ENCODE measurements around the gene REXO1.

The REXO1 gene

GRCh38 chr19:1855040-1855827, 7.0 kb upstream of the REXO1 start:
- DNase-seq (ENCODE audit: low spot score): peak; percentile 94
- peak overlapping the region; percentile 98 for H3K27ac ChIP-seq
- ChIA-PET CTCF (no interaction called here), POLR2A (ENCODE audit: low non-redundant PET) (no interaction called here)
- 0 out of 2 replicates have a peak, but pooled peaks have one; percentile 5 for TF ChIP-seq CTCF (conservative IDR thresholded peaks at IDR 0.05; ENCODE audit: low read depth)

- H3K27ac ChIP-seq: peak overlapping the region; percentile 98
- POLR2A ChIA-PET (ENCODE audit: low non-redundant PET): no interaction called here
- no peak for DNase-seq (ENCODE audit: low spot score)
- CTCF ChIA-PET: no interaction called here
- no peak for TF ChIP-seq CTCF (conservative IDR thresholded peaks at IDR 0.05; ENCODE audit: low read depth)
Observed at GRCh38 chr19:1854542-1855039, 6.3 kb upstream of the REXO1 start.

- ChIA-PET POLR2A (ENCODE audit: low non-redundant PET) (no interaction called here), CTCF (interaction anchor here (0.6 kb wide), 1 partner anchor 14 kb away, joined by 3 read pairs; no protein-coding TSS in a partner anchor)
- peak overlapping the region; percentile 98 for H3K27ac ChIP-seq
- TF ChIP-seq CTCF (conservative IDR thresholded peaks at IDR 0.05; ENCODE audit: low read depth): no peak
- DNase-seq (ENCODE audit: low spot score): no peak
Observed at GRCh38 chr19:1854039-1854541, 5.8 kb upstream of the REXO1 start.

GRCh38 chr19:1853295-1854038, 5.2 kb upstream of the REXO1 start:
- peak; percentile 73 for DNase-seq (ENCODE audit: low spot score)
- TF ChIP-seq CTCF (conservative IDR thresholded peaks at IDR 0.05; ENCODE audit: low read depth): peak; percentile 95
- POLR2A ChIA-PET (ENCODE audit: low non-redundant PET): no interaction called here
- CTCF ChIA-PET: interaction anchor here (0.6 kb wide), 1 partner anchor 13 kb away, joined by 3 read pairs; no protein-coding TSS in a partner anchor
- H3K27ac ChIP-seq: peak overlapping the region; percentile 98

GRCh38 chr19:1852581-1853128, 4.4 kb upstream of the REXO1 start:
- no peak for DNase-seq (ENCODE audit: low spot score)
- H3K27ac ChIP-seq: peak overlapping the region; percentile 98
- ChIA-PET CTCF (no interaction called here), POLR2A (ENCODE audit: low non-redundant PET) (no interaction called here)
- no peak for TF ChIP-seq CTCF (conservative IDR thresholded peaks at IDR 0.05; ENCODE audit: low read depth)

All from RWPE1 (cell line).